PC-9 (cell line): ENCODE data around the gene LGI1.

Experiments
- CTCF ChIP-seq: fragments of 200-600 bp; sonication (generic); conservative IDR thresholded peaks from 2 replicates; pipeline ENCODE4 v1.6.1; 2017; ENCODE audit warnings: mixed run types, antibody characterized with exemption, mild to moderate bottlenecking, moderate library complexity
- EZH2 ChIP-seq: fragments of 200-600 bp; sonication (generic); IDR thresholded peaks from 2 replicates; pipeline ENCODE4 v1.8.0; 2017; ENCODE audit warnings: antibody characterized with exemption, low read depth

GRCh38 chr10:93762979-93763391, 5.2 kb downstream of the LGI1 start:
- TF ChIP-seq CTCF (no peak), EZH2 (no peak)
